ENCODE data around the gene ING5.
A peak's percentile ranks its signal among the peaks of the same experiment; 100 is the strongest.

ING5 gene

DNA sequence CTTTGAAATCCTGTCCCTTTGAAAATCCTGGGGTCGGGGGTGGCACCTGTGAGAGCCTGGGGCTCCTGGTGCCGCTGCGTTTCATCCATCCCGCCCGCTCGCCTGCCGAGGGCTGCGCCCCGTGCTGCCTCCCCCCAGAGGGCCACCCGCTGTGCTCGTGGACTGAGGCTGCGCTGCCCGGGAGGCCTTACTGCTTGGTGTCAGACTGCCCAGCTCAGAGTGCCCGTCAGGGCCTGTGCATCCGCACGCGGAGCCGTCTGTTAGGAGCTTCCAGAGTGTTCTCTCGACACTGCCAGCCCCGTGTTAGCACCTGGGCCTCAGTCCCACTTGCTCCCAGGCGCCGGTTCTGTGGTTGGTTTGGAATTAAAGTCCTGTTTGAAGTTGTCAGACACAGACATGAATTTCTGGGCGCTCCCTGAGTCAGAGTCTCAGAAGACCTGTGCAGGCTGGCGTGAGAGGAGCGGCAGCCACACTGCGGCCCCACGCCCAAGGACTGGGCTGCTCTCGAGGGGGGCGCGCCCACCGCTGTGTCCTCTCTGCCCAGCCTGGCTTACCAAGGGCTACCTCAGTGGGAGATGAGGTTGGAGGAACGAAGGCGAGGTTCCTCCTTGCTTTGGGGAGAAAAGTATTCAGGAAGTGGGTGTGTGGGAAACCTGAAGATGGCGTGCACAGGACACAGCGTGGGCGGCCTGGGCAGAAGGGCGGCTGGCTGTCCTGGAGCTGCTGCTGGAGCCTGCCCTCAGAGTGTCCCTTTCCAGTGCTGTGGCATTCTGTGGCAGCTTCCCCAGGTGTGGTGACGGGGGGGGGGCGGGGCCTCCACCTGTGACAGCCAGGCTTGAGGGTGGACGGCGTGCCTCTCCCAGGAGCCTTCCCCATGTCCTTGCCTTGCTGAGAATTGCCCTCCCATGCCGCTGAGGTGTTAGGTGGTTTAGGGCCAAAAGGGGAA is 29.3 kb upstream of the ING5 start:
- DNase-seq (ENCODE audit: low spot score): no peak

GRCh38 chr2:241673189-241673663 is 28.6 kb upstream of the ING5 start:
- no peak for DNase-seq (ENCODE audit: low spot score)

GRCh38 chr2:241673797-241674725 is 27.8 kb upstream of the ING5 start:
- DNase-seq (ENCODE audit: low spot score): peak; percentile 63

GRCh38 chr2:241675885-241676284 is 26.0 kb upstream of the ING5 start:
- peak; percentile 49 for DNase-seq (ENCODE audit: low spot score)

DNA sequence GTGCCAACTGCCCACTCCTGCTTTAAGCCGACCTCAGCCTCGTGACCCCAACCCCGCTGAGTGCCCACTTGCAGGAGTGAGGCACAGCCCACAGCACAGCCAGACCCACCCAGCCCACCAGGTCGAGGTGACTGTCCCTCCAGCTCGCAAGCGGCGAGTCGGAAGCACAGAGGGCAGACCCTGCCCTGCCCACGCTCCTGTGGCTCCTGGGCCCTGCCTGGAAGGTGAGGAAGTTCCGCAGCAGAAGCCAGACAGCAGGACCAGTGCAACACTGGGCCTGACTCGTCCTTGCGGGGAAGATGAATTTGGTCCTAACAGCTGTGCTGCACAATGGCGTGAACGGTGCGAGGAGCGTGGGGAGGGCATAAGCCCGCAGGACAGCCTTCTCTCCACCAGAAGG is 25.2 kb upstream of the ING5 start:
- DNase-seq (ENCODE audit: low spot score): no peak

DNA sequence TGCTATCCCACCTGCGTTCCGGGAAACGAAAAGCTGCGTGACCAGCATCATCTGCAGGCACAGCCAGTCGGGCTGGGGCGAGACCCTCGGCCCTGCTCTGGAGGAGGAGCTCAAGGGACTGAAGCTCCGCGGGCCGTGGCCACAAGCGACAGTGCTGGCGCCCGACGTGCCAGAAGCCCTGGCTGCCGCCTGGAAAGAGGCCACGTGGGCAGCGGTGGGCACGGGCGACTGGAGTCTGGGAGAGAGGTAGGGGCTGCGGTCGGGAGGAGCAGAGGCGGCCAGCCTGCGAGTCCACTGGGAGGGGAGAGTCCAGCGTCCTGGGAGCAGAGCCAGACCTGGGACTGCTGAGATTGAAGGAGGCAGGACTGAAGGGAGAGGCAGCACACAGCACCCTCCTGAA is 24.4 kb upstream of the ING5 start:
- DNase-seq (ENCODE audit: low spot score): no peak

- no peak for DNase-seq (ENCODE audit: low spot score)
Observed at GRCh38 chr2:241678307-241678706, 23.5 kb upstream of the ING5 start.

DNA sequence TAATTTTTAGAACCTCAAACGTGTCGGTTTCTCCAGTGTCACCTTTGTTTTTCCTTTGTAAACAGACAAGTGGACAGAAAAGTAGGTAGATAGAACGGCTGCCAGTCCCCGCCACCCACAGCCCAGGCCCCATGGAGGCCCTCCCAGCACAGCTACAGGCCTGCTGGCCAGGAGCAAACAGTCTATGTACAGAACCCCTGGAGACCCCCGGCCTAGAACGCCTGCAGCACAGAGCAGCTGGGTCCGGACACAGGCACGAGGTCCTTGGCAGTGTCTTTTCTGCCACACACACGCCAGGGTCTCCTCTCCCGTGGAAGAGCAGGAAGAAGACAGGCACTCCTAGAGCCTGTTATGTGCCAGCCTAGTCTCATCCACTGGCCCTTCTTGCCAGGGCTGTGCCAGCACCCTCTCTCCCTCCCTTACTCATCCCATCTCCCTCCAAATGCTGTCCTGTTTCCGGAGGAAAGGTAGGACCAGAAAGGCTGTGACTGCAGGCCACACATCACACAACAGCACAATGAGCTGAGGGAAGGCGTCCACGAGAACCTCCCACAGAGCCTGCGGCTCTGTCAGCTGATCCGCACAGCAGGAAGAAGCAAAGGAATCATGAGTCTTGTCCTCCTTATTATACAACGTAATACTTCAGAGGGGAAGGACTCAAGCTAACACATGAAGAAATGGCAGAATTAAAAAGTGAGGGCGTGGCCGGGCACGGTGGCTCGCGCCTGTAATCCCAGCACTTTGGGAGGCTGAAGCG is 22.9 kb upstream of the ING5 start:
- no peak for DNase-seq (ENCODE audit: low spot score)

DNA sequence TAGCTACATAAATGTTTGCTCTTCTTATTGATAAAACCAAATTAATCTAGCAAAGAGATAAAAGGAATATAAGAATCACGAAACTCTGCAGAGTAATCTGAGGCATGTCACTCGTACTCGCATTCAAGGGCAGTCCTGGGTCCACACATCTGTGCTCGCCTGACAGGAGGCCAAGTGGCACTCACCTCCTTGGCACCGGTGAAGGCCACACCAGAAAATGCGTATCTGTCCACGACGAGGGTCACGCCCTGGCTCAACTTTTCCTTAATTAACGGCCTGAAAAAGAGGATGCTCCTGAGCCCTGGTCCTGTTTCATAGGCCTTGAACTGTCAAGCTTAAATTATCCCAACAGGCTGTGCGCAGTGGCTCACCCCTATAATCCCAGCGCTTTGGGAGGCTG is 21.8 kb upstream of the ING5 start:
- no peak for DNase-seq (ENCODE audit: low spot score)

DNA sequence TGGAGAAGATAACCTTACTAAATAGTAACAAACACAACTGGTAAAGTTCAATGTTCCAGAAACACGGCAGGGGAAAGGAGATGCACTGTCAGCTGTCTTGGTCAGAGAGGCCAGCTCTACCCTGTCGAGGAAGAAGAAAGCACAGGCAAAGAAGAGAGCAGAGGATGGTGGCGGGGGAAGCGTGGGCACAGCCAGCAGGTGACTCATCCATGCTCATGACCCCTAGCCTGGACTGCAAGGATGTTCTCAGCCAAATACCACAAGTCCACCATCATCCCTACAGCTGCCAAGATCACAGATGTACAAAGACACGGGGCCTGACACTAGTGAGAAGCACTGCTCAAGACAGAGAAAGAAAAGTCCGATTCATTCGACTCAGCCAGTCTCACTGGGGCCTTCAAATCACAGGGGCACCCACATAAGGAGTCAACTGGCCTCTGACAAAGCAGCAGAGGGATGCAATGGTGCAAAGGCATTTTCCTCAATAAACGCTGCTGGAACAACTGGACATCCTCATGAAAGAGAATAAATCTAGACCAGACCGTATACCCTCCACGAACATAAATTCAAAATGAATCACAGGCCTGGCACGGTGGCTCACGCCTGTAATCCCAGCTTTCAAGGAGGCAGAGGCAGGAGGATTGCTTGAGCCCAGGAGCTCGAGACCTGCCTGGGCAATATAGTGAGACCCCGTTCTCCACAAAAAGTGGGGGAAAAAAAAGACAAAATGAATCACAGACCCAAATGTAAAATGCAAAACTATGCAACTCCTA is 20.8 kb upstream of the ING5 start:
- no peak for DNase-seq (ENCODE audit: low spot score)

- no peak for DNase-seq (ENCODE audit: low spot score)
Observed at GRCh38 chr2:241686324-241686649, 15.6 kb upstream of the ING5 start.

- DNase-seq (ENCODE audit: low spot score): peak; percentile 100
Observed at GRCh38 chr2:241686650-241687425, 15.0 kb upstream of the ING5 start, which contains the start of gene DTYMK. TSS of gene DTYMK (minus strand) at chr2:241686815. CDS start at chr2:241686783, 32 bp downstream.

DNA sequence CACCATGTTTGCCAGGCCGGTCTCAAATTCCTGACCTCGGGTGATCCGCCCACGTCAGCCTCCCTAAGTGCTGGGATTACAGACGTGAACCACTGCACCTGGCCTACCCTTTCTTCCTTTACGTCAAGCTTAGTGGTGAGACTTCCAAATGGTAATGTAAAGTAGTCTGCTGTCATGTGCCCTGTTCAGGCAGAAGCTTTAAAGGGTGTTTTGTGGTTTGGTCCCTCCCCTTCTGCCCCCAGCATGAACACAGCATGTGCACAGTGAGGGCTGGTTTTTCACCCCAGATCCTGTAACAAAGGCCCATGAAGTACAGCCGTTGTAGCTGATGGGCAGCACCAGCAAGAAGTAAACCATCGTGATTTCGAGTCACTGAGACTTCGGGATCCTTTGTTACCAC is 12.5 kb upstream of the ING5 start:
- no peak for DNase-seq (ENCODE audit: low spot score)

DNA sequence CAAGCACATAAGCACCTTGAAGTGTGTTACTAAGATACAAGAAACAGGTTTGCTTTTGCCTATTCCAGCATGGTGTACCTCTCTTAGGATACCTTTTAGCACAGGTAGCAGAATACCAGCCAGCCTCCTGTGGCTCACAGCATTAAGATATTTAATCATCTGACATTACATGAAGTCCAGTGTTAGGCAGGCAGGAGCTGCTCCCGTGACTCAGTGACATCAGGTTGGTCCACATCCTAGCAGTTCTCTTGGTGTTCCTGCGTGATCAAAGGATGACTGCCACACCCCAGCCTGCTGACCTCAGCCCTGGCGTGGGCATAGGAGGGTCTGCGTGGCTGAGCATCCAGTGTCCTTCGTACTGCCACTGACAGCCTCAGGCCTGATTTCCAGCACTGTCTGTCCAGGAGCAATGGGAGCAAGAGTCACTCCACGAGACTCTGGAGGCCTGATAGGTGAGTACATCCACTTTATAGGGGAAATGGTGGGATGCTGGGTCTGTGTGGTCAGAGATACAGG is 11.6 kb upstream of the ING5 start:
- DNase-seq (ENCODE audit: low spot score): no peak

GRCh38 chr2:241692448-241692847 is 9.4 kb upstream of the ING5 start:
- DNase-seq (ENCODE audit: low spot score): no peak

DNA sequence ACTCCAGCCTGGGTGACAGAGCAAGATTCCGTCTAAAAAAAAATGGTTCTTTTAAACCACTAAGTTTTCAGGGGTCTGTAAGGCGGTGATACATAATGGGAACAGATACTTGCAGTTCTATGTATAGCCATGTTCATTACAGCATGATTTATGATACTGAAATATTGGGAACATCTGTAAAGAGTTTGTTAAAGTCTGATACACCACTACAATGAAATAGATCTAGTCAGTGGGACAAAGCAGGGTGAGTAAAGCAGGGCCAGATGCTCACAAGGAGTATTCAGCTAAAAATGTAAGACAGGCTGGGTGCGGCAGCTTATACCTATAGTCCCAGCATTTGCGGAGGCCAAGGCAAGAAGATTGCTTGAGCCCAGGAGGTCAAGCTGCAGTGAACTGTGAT is 6.2 kb upstream of the ING5 start:
- no peak for DNase-seq (ENCODE audit: low spot score)

DNA sequence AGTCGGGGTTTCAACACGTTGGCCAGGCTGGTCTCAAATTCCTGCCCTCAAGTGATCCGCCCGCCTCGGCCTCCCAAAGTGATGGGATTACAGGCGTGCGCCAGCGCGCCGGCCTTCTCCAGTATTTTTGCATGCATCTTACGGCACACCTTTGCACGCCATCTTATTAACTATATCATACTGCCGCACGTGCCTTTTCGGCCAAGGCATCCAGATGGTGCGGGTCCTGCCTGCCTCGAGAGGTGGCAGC is 765 bp upstream of the ING5 start:
- no peak for DNase-seq (ENCODE audit: low spot score)

DNA sequence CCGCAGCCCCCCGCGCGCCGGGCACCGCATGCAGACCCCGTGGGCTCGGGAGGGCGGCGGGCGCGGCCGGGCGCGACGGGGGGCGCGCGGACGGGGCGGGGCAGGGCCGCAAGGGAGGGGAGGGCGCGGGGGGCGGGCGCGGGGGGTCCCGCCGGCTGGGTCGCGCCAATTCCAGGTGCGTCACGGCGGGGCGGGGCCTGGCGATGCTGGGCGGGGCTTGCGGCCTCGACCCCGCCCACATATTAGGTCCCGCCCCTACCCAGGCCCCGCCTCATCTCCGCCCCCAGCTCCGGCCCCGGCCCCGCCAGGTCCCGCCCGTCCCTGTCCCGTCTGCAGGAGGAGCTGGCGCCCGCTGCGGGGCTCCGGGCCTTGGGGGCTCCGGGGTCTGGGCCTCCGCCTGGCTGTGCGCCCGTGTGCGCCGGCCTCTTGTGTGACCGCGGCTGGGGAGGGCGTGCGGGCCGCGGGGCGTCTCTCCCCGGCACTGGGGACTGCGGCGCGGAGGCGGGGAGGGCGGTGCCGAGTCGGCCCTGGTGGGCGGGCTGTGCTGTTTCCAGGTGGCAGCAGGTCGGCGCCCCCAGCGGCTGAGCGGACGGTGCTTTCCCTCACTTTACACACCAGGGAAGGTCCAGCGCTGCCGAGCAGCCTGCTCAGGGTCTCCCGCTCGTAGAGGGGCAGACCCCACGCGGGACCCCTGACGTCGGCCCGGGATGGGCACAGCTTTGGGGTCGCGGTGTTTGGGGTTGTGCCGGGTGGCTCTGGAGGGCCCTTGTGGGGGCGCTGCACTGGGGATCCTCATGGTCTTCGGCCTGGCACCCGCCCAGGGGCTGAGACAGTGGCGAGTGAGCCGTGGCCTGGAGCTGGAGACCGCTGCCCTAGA is 554 bp downstream of the ING5 start:
- peak; percentile 94 for DNase-seq (ENCODE audit: low spot score)

DNA sequence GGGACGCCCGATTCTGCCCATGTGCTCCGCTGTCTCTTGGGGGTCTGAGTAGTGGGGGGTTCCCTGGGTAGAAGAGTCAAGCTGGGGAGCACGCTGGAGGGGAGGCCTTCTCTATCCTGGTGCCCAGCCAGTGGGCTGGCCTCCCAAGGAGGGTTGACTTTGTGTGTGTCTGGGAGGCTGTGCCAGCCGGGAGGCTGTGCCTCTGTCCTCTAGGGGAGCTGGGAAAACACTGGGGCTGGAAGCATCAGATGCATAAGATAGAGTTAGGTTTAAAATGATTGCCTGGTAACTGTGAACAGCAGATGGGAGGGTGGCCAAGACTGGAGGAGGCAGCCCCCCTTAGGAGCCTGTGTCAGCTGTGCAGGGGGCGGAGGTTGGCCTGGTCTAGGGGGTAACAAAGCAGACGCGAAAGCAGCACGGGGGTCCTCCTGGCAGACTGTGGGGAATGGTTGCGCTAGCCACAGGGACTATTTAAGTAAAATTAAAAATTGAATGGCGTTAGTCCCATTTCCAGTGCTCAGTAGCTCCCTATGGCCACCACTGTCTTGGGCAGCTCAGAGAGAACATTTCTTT is 1.3 kb downstream of the ING5 start:
- DNase-seq (ENCODE audit: low spot score): no peak

All from iPS-NIHi11 (cell line).